ENCODE measurements around the gene MGLL. TPM values are rescaled to one million over a fixed set of nuclear protein-coding genes. Genes with fewer than 3 reads are reported as not detected.

Gene MGLL
- polyA plus RNA-seq, 4 donors = 24.7 to 47.2 (median 43.1) TPM

GRCh38 chr3:127712461-127712860 is 109.9 kb downstream of the MGLL start:
- no peaks in the 10 kb centered on the region for H3K9me3 ChIP-seq (ENCODE audit: control insufficient read depth in 2 of 2, insufficient read depth in 1 of 2, low read depth in 1 of 2, low read length in 1 of 2)
- peaks cover 0 to 37% (median 0%) of the 10 kb centered on the region in 3 donors for H3K36me3 ChIP-seq (ENCODE audit: control insufficient read depth in 3 of 3, insufficient read depth in 2 of 3, low read depth in 1 of 3, low read length in 3 of 3)
- H3K4me1 ChIP-seq (ENCODE audit: control insufficient read depth in 3 of 3, insufficient read depth in 2 of 3, low read depth in 1 of 3, low read length in 2 of 3) = no peaks in the 10 kb centered on the region
- DNase-seq (no peak), FAIRE-seq (no peak)
- no peak overlapping the region for H3K4me3 ChIP-seq (ENCODE audit: low read depth in 1 of 3, low read length in 3 of 3)
- no peaks in the 10 kb centered on the region for H3K27me3 ChIP-seq (ENCODE audit: control insufficient read depth in 3 of 3, insufficient read depth in 3 of 3, low read length in 3 of 3)
- H3K27ac ChIP-seq (ENCODE audit: low read depth in 1 of 3, low read length in 2 of 3) = no peak overlapping the region
- 84 to 93% (median 85%) methylated on average over 9 of the region's 9 CpGs for WGBS, 3 donors

- 90 to 97% (median 95%) methylated on average over 14 of the region's 14 CpGs for WGBS, 3 donors
Observed at GRCh38 chr3:127711896-127712295, 110.4 kb downstream of the MGLL start.

DNA sequence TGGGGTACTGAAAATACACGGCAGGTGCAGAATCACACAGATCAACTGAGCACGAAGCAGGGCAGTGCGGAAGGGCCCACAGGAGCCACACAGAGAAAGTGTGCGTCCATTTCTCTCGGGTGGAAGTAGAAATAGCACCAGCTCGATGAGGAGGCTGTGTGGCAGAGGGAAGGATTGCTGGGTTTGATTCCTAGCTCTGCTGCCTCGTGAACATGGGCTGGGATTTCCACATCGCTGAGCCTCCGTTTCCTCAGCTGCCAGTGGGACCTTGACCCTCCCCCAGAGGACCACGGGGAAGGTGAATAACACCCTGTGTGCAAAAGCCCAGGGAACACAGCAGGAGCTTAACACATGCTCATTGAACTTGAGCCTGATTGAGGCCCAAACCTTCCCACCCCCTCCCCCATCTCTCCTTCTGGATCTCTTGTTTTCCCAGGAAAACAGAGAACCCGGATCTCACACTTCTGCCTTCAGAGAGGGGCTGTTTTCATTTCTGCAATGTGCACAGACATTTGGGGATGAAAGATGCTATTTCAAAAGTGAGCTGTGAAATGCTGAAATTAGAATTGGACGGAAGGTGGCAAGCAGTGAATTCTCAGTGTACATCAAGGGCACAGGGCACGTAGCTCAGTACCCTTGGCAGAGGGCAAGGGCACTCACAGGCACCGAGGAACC is 111.2 kb downstream of the MGLL start:
- peaks cover 0 to 37% (median 0%) of the 10 kb centered on the region in 3 donors for H3K36me3 ChIP-seq (ENCODE audit: control insufficient read depth in 3 of 3, insufficient read depth in 2 of 3, low read depth in 1 of 3, low read length in 3 of 3)
- H3K27ac ChIP-seq (ENCODE audit: low read depth in 1 of 3, low read length in 2 of 3) = no peak overlapping the region
- H3K27me3 ChIP-seq (ENCODE audit: control insufficient read depth in 3 of 3, insufficient read depth in 3 of 3, low read length in 3 of 3) = no peaks in the 10 kb centered on the region
- WGBS, 3 donors = 84 to 88% (median 85%) methylated on average over 14 of the region's 14 CpGs
- FAIRE-seq = no peak
- no peak for DNase-seq
- no peaks in the 10 kb centered on the region for H3K9me3 ChIP-seq (ENCODE audit: control insufficient read depth in 2 of 2, insufficient read depth in 1 of 2, low read depth in 1 of 2, low read length in 1 of 2)
- no peak overlapping the region for H3K4me3 ChIP-seq (ENCODE audit: low read depth in 1 of 3, low read length in 3 of 3)
- no peaks in the 10 kb centered on the region for H3K4me1 ChIP-seq (ENCODE audit: control insufficient read depth in 3 of 3, insufficient read depth in 2 of 3, low read depth in 1 of 3, low read length in 2 of 3)

More at GRCh38 chr3:127711896-127712295, 110.4 kb downstream of the MGLL start:
- no peak overlapping the region for H3K27ac ChIP-seq (ENCODE audit: low read depth in 1 of 3, low read length in 2 of 3)
- DNase-seq (no peak), FAIRE-seq (no peak)
- H3K27me3 ChIP-seq (ENCODE audit: control insufficient read depth in 3 of 3, insufficient read depth in 3 of 3, low read length in 3 of 3) = no peaks in the 10 kb centered on the region
- H3K4me1 ChIP-seq (ENCODE audit: control insufficient read depth in 3 of 3, insufficient read depth in 2 of 3, low read depth in 1 of 3, low read length in 2 of 3) = no peaks in the 10 kb centered on the region
- H3K36me3 ChIP-seq (ENCODE audit: control insufficient read depth in 3 of 3, insufficient read depth in 2 of 3, low read depth in 1 of 3, low read length in 3 of 3) = peaks cover 0 to 37% (median 0%) of the 10 kb centered on the region in 3 donors
- no peaks in the 10 kb centered on the region for H3K9me3 ChIP-seq (ENCODE audit: control insufficient read depth in 2 of 2, insufficient read depth in 1 of 2, low read depth in 1 of 2, low read length in 1 of 2)
- H3K4me3 ChIP-seq (ENCODE audit: low read depth in 1 of 3, low read length in 3 of 3) = no peak overlapping the region

DNA sequence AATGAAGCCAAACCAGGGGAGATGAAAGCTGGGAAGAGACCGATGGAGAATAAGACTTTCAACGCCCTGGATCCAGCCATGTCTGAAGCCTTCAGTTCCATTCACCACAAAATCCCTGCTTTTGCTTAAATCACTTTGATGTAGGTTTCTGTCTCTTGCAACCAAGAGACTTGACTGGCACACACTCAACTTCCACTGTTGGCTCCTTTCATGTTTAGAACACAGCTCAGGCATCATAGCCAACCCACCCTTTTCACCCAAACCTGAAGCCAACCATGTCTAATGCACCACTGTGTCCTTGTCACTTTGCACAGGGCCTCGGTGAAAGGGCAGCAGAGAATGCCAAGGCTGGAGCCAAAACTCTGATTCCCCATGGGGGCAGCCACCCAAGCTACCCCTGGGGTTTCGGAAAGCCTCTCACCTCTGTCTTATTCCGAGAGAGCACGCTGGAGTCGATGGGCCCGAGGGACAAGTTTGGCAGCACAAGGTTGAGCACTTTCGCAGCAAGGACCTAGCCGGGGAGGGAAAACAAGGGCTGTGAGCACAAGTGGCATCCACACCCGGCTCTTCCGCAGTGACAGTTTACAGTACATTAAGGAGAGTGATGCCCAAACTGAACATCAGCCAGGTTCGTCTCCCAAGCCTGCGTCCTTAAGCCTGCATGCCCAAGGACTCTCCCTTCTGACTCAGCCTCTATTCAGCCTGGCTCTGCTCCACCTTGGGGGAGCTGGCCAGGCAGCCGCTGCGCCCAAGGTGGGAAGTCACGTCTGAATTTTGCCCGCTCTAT is 112.0 kb downstream of the MGLL start:
- no peaks in the 10 kb centered on the region for H3K4me1 ChIP-seq (ENCODE audit: control insufficient read depth in 3 of 3, insufficient read depth in 2 of 3, low read depth in 1 of 3, low read length in 2 of 3)
- no peaks in the 10 kb centered on the region for H3K27me3 ChIP-seq (ENCODE audit: control insufficient read depth in 3 of 3, insufficient read depth in 3 of 3, low read length in 3 of 3)
- peaks cover 0 to 30% (median 0%) of the 10 kb centered on the region in 3 donors for H3K36me3 ChIP-seq (ENCODE audit: control insufficient read depth in 3 of 3, insufficient read depth in 2 of 3, low read depth in 1 of 3, low read length in 3 of 3)
- H3K9me3 ChIP-seq (ENCODE audit: control insufficient read depth in 2 of 2, insufficient read depth in 1 of 2, low read depth in 1 of 2, low read length in 1 of 2) = no peaks in the 10 kb centered on the region
- H3K27ac ChIP-seq (ENCODE audit: low read depth in 1 of 3, low read length in 2 of 3) = no peak overlapping the region
- DNase-seq (no peak), FAIRE-seq (no peak)
- 87 to 92% (median 89%) methylated on average over 18 of the region's 18 CpGs for WGBS, 3 donors
- no peak overlapping the region for H3K4me3 ChIP-seq (ENCODE audit: low read depth in 1 of 3, low read length in 3 of 3)

- Histone ChIP-seq H3K4me1 (ENCODE audit: control insufficient read depth in 3 of 3, insufficient read depth in 2 of 3, low read depth in 1 of 3, low read length in 2 of 3) (no peaks in the 10 kb centered on the region), H3K27me3 (ENCODE audit: control insufficient read depth in 3 of 3, insufficient read depth in 3 of 3, low read length in 3 of 3) (no peaks in the 10 kb centered on the region), H3K9me3 (ENCODE audit: control insufficient read depth in 2 of 2, insufficient read depth in 1 of 2, low read depth in 1 of 2, low read length in 1 of 2) (no peaks in the 10 kb centered on the region), H3K27ac (ENCODE audit: low read depth in 1 of 3, low read length in 2 of 3) (no peak overlapping the region), H3K36me3 (ENCODE audit: control insufficient read depth in 3 of 3, insufficient read depth in 2 of 3, low read depth in 1 of 3, low read length in 3 of 3) (peaks cover 0 to 23% (median 0%) of the 10 kb centered on the region in 3 donors), H3K4me3 (ENCODE audit: low read depth in 1 of 3, low read length in 3 of 3) (no peak overlapping the region)
- no peak for DNase-seq
- 69 to 78% (median 70%) methylated on average over 3 of the region's 3 CpGs for WGBS, 3 donors
- no peak for FAIRE-seq
Observed at GRCh38 chr3:127709320-127710060, 112.8 kb downstream of the MGLL start.

GRCh38 chr3:127708837-127709236 is 113.5 kb downstream of the MGLL start:
- peaks cover 0 to 23% (median 0%) of the 10 kb centered on the region in 3 donors for H3K36me3 ChIP-seq (ENCODE audit: control insufficient read depth in 3 of 3, insufficient read depth in 2 of 3, low read depth in 1 of 3, low read length in 3 of 3)
- no peak for DNase-seq
- no peak overlapping the region for H3K4me3 ChIP-seq (ENCODE audit: low read depth in 1 of 3, low read length in 3 of 3)
- no peaks in the 10 kb centered on the region for H3K27me3 ChIP-seq (ENCODE audit: control insufficient read depth in 3 of 3, insufficient read depth in 3 of 3, low read length in 3 of 3)
- H3K4me1 ChIP-seq (ENCODE audit: control insufficient read depth in 3 of 3, insufficient read depth in 2 of 3, low read depth in 1 of 3, low read length in 2 of 3) = no peaks in the 10 kb centered on the region
- H3K27ac ChIP-seq (ENCODE audit: low read depth in 1 of 3, low read length in 2 of 3) = no peak overlapping the region
- no peak for FAIRE-seq
- no peaks in the 10 kb centered on the region for H3K9me3 ChIP-seq (ENCODE audit: control insufficient read depth in 2 of 2, insufficient read depth in 1 of 2, low read depth in 1 of 2, low read length in 1 of 2)
- 63 to 92% (median 88%) methylated on average over 2 of the region's 2 CpGs for WGBS, 3 donors

- no peak for DNase-seq
- no peak for FAIRE-seq
Observed at GRCh38 chr3:127707851-127708411, 114.4 kb downstream of the MGLL start.

GRCh38 chr3:127706785-127707351 is 115.4 kb downstream of the MGLL start:
- H3K9me3 ChIP-seq (ENCODE audit: control insufficient read depth in 2 of 2, insufficient read depth in 1 of 2, low read depth in 1 of 2, low read length in 1 of 2) = no peaks in the 10 kb centered on the region
- no peaks in the 10 kb centered on the region for H3K27me3 ChIP-seq (ENCODE audit: control insufficient read depth in 3 of 3, insufficient read depth in 3 of 3, low read length in 3 of 3)
- DNase-seq (no peak), FAIRE-seq (no peak)
- H3K4me1 ChIP-seq (ENCODE audit: control insufficient read depth in 3 of 3, insufficient read depth in 2 of 3, low read depth in 1 of 3, low read length in 2 of 3) = no peaks in the 10 kb centered on the region
- H3K27ac ChIP-seq (ENCODE audit: low read depth in 1 of 3, low read length in 2 of 3) = peak overlapping the region in 1 of 3 donors; percentile 30
- H3K36me3 ChIP-seq (ENCODE audit: control insufficient read depth in 3 of 3, insufficient read depth in 2 of 3, low read depth in 1 of 3, low read length in 3 of 3) = peaks cover 0 to 27% (median 0%) of the 10 kb centered on the region in 3 donors
- 88 to 94% (median 94%) methylated on average over 16 of the region's 16 CpGs for WGBS, 3 donors
- no peak overlapping the region for H3K4me3 ChIP-seq (ENCODE audit: low read depth in 1 of 3, low read length in 3 of 3)

More at GRCh38 chr3:127707851-127708411, 114.4 kb downstream of the MGLL start:
- Histone ChIP-seq H3K9me3 (ENCODE audit: control insufficient read depth in 2 of 2, insufficient read depth in 1 of 2, low read depth in 1 of 2, low read length in 1 of 2) (no peaks in the 10 kb centered on the region), H3K27ac (ENCODE audit: low read depth in 1 of 3, low read length in 2 of 3) (peak overlapping the region in 1 of 3 donors; percentile 1), H3K4me3 (ENCODE audit: low read depth in 1 of 3, low read length in 3 of 3) (no peak overlapping the region), H3K4me1 (ENCODE audit: control insufficient read depth in 3 of 3, insufficient read depth in 2 of 3, low read depth in 1 of 3, low read length in 2 of 3) (no peaks in the 10 kb centered on the region), H3K36me3 (ENCODE audit: control insufficient read depth in 3 of 3, insufficient read depth in 2 of 3, low read depth in 1 of 3, low read length in 3 of 3) (peaks cover 0 to 21% (median 0%) of the 10 kb centered on the region in 3 donors), H3K27me3 (ENCODE audit: control insufficient read depth in 3 of 3, insufficient read depth in 3 of 3, low read length in 3 of 3) (no peaks in the 10 kb centered on the region)
- 61 to 78% (median 78%) methylated on average over 13 of the region's 13 CpGs for WGBS, 3 donors
